GM19324 (cell line): Measurements from ENCODE around the gene STK11.

Experiments
- ATAC-seq: cut with Tn5 transposase; IDR thresholded peaks from one replicate; pipeline ENCODE4 v1.9.1; 2021; ENCODE audit warnings: mild to moderate bottlenecking, moderate library complexity; ENCODE audit not compliant: unreplicated experiment, low FRiP score

STK11 gene

GRCh38 chr19:1234051-1234954 is 28.7 kb downstream of the STK11 start:
- ATAC-seq = no peak

- no peak for ATAC-seq
Observed at GRCh38 chr19:1234955-1235380, 29.4 kb downstream of the STK11 start.

- no peak for ATAC-seq
Observed at GRCh38 chr19:1235625-1236538, 30.3 kb downstream of the STK11 start.

- no peak for ATAC-seq
Observed at GRCh38 chr19:1236576-1236975, 31.0 kb downstream of the STK11 start.

GRCh38 chr19:1237027-1237659 is 31.6 kb downstream of the STK11 start:
- no peak for ATAC-seq

- ATAC-seq = no peak
Observed at GRCh38 chr19:1237754-1238368, 32.3 kb downstream of the STK11 start, which contains the start of gene CBARP. CBARP (minus strand) TSS chr19:1238005; CDS start chr19:1236100, 1,905 bp downstream.

- no peak for ATAC-seq
Observed at GRCh38 chr19:1238369-1239303, 33.1 kb downstream of the STK11 start.

- ATAC-seq = no peak
Observed at GRCh38 chr19:1239420-1239795, 33.8 kb downstream of the STK11 start.

- ATAC-seq = peak; percentile 32
Observed at GRCh38 chr19:1239796-1240737, 34.5 kb downstream of the STK11 start.

- ATAC-seq = no peak
Observed at GRCh38 chr19:1240925-1241324, 35.3 kb downstream of the STK11 start.

GRCh38 chr19:1241417-1242095 is 36.0 kb downstream of the STK11 start, which contains the start of gene ATP5F1D:
ATP5F1D (plus strand) TSS chr19:1241751; CDS start chr19:1241851, 100 bp downstream.
- peak; percentile 64 for ATAC-seq

- ATAC-seq = no peak
Observed at GRCh38 chr19:1243768-1244692, 38.5 kb downstream of the STK11 start.

- no peak for ATAC-seq
Observed at GRCh38 chr19:1244693-1245451, 39.3 kb downstream of the STK11 start.

GRCh38 chr19:1245494-1246264 is 40.1 kb downstream of the STK11 start:
- ATAC-seq = no peak
